WTC11 (cell line): Measurements from ENCODE around the gene APRT. TPM values are rescaled to one million over a fixed set of nuclear protein-coding genes. Genes with fewer than 3 reads are reported as not detected.
A peak's percentile ranks its signal among the peaks of the same experiment; 100 is the strongest.

Experiments
- CBFB ChIP-seq: sonication (generic); formaldehyde crosslinking; IDR thresholded peaks from 2 replicates; pipeline ENCODE4 v1.8.1; 2022; ENCODE audit warnings: mild to moderate bottlenecking, low read depth, missing genetic modification reagents
- ETV6 ChIP-seq: sonication (generic); formaldehyde crosslinking; IDR thresholded peaks from 2 replicates; pipeline ENCODE4 v1.8.1; 2022; ENCODE audit warnings: mild to moderate bottlenecking, missing genetic modification reagents
- FOXK1 ChIP-seq: sonication (generic); formaldehyde crosslinking; IDR thresholded peaks from 2 replicates; pipeline ENCODE4 v1.8.0; 2022; ENCODE audit warnings: mild to moderate bottlenecking, moderate library complexity, missing genetic modification reagents
- FOXP1 ChIP-seq: sonication (generic); formaldehyde crosslinking; IDR thresholded peaks from 2 replicates; pipeline ENCODE4 v1.8.0; 2022; ENCODE audit warnings: missing genetic modification reagents, mild to moderate bottlenecking, moderate library complexity, borderline replicate concordance
- GABPB1 ChIP-seq: sonication (generic); formaldehyde crosslinking; IDR thresholded peaks from 2 replicates; pipeline ENCODE4 v1.8.1; 2023; ENCODE audit warnings: mild to moderate bottlenecking, missing genetic modification reagents
- GRHL2 ChIP-seq: fragments of 250-450 bp; sonication (Bioruptor Pico); IDR thresholded peaks from 2 replicates; pipeline ENCODE4 v1.8.0; 2022; ENCODE audit warnings: mild to moderate bottlenecking, moderate library complexity; ENCODE audit not compliant: insufficient replicate concordance, severe bottlenecking
- IRF2 ChIP-seq: sonication (generic); formaldehyde crosslinking; IDR thresholded peaks from 2 replicates; pipeline ENCODE4 v1.8.0; 2022; ENCODE audit warnings: low read depth, missing genetic modification reagents, borderline replicate concordance
- JUN ChIP-seq: sonication (generic); formaldehyde crosslinking; IDR thresholded peaks from 2 replicates; pipeline ENCODE4 v1.8.0; 2023; ENCODE audit warnings: mild to moderate bottlenecking, missing genetic modification reagents
- KAT7 ChIP-seq: sonication (generic); formaldehyde crosslinking; IDR thresholded peaks from 2 replicates; pipeline ENCODE4 v1.8.1; 2023; ENCODE audit warnings: missing genetic modification reagents, mild to moderate bottlenecking, borderline replicate concordance
- MXD4 ChIP-seq: fragments of 250-450 bp; sonication (Bioruptor Pico); IDR thresholded peaks from 2 replicates; pipeline ENCODE4 v1.8.0; 2021; ENCODE audit warnings: mild to moderate bottlenecking, moderate library complexity, borderline replicate concordance
- NFATC4 ChIP-seq: fragments of 250-450 bp; sonication (Bioruptor Pico); IDR thresholded peaks from 2 replicates; pipeline ENCODE4 v1.9.0; 2021; ENCODE audit warnings: mild to moderate bottlenecking
- NR1H2 ChIP-seq: sonication (generic); formaldehyde crosslinking; IDR thresholded peaks from 2 replicates; pipeline ENCODE4 v1.9.0; 2021; ENCODE audit warnings: mild to moderate bottlenecking, moderate library complexity, missing genetic modification reagents
- OVOL2 ChIP-seq: fragments of 250-450 bp; sonication (Bioruptor Pico); IDR thresholded peaks from 2 replicates; pipeline ENCODE4 v1.9.0; 2021; ENCODE audit warnings: mild to moderate bottlenecking, borderline replicate concordance
- SMAD4 ChIP-seq: sonication (generic); formaldehyde crosslinking; IDR thresholded peaks from 2 replicates; pipeline ENCODE4 v1.8.0; 2022; ENCODE audit warnings: mild to moderate bottlenecking, missing genetic modification reagents
- TCF7 ChIP-seq: sonication (generic); formaldehyde crosslinking; IDR thresholded peaks from 2 replicates; pipeline ENCODE4 v1.8.0; 2022; ENCODE audit warnings: mild to moderate bottlenecking, low read depth, missing genetic modification reagents, moderate library complexity
- ZNF317 ChIP-seq: sonication (generic); formaldehyde crosslinking; IDR thresholded peaks from 2 replicates; pipeline ENCODE4 v1.8.1; 2023; ENCODE audit warnings: low read depth, mild to moderate bottlenecking, moderate library complexity, missing genetic modification reagents, borderline replicate concordance
- ZNF671 ChIP-seq: fragments of 250-450 bp; sonication (Bioruptor Pico); IDR thresholded peaks from 2 replicates; pipeline ENCODE4 v1.8.0; 2021; ENCODE audit warnings: mild to moderate bottlenecking
- total RNA-seq: library from RNA; stranded (reverse); gene quantifications from 3 replicates; pipeline ENCODE4 v1.2.3, GENCODE V29; 2021
- TF ChIP-seq, protein P1 (sequence below): sonication (generic); formaldehyde crosslinking; IDR thresholded peaks from 2 replicates; pipeline ENCODE4 v1.8.1; 2023; ENCODE audit warnings: mild to moderate bottlenecking, moderate library complexity, missing genetic modification reagents
- TF ChIP-seq, protein P2 (sequence below): fragments of 250-450 bp; sonication (Bioruptor Pico); IDR thresholded peaks from 2 replicates; pipeline ENCODE4 v1.8.0; 2021; ENCODE audit warnings: mild to moderate bottlenecking
- TF ChIP-seq, protein P3 (sequence below): fragments of 250-450 bp; sonication (Bioruptor Pico); IDR thresholded peaks from 2 replicates; pipeline ENCODE4 v1.9.0; 2021; ENCODE audit warnings: mild to moderate bottlenecking, borderline replicate concordance
- TF ChIP-seq, protein P4 (sequence below): sonication (generic); formaldehyde crosslinking; IDR thresholded peaks from 2 replicates; pipeline ENCODE4 v1.8.1; 2023; ENCODE audit warnings: mild to moderate bottlenecking, missing genetic modification reagents, moderate library complexity
- TF ChIP-seq, protein P5 (sequence below): sonication (generic); formaldehyde crosslinking; IDR thresholded peaks from 2 replicates; pipeline ENCODE4 v1.8.0; 2022; ENCODE audit warnings: mild to moderate bottlenecking, missing genetic modification reagents
- TF ChIP-seq, protein P6 (sequence below): fragments of 250-450 bp; sonication (Bioruptor Pico); IDR thresholded peaks from 2 replicates; pipeline ENCODE4 v1.9.0; 2021; ENCODE audit warnings: moderate library complexity, mild to moderate bottlenecking, inconsistent platforms, borderline replicate concordance
- TF ChIP-seq, protein P7 (sequence below): sonication (generic); formaldehyde crosslinking; IDR thresholded peaks from 2 replicates; pipeline ENCODE4 v1.8.1; 2022; ENCODE audit warnings: mild to moderate bottlenecking, moderate library complexity, missing genetic modification reagents
- TF ChIP-seq, protein P8 (sequence below): sonication (generic); formaldehyde crosslinking; IDR thresholded peaks from 2 replicates; pipeline ENCODE4 v1.8.0; 2023; ENCODE audit warnings: mild to moderate bottlenecking, missing genetic modification reagents

Gene APRT
- total RNA-seq, 1 experiment from 2014 or later, result 288 TPM

DNA sequence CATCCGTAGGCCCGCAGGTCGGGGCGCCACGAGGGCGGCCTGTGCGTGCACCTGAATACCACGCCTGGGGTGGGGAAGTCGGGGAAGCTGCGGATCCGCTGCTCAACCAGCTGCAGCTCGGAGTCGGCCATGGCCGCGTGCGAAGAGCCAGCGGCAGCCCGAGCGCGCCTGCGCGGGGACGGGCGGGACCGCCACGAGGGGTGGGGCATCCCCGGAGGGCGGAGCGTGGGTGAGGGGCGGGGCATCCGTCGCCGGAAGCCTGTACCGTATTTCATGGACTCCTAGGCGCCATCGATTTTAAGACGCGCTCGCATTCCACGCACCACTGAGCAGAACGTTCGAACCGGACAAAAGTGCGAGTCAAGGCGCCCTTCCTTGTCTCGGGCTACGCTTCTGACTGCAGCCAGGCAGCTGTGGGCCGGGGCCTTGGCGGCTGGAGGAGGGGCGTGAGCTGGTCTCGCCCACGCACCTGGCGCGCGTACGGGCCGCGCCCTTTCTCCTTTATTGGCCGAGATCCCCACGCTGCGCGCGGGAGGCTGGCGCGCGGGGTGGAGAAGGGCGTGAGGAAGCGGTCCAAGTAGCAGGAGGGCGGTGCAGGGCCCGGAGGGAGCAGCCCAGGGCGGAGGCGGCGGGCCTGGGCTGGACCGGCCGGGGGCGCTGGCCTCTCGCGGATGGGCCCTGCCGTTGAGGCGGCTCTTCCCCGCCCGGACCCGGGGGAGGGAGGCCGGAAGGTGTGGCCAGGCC, at the start of gene APRT (continued):
- TF ChIP-seq, protein P1, sequence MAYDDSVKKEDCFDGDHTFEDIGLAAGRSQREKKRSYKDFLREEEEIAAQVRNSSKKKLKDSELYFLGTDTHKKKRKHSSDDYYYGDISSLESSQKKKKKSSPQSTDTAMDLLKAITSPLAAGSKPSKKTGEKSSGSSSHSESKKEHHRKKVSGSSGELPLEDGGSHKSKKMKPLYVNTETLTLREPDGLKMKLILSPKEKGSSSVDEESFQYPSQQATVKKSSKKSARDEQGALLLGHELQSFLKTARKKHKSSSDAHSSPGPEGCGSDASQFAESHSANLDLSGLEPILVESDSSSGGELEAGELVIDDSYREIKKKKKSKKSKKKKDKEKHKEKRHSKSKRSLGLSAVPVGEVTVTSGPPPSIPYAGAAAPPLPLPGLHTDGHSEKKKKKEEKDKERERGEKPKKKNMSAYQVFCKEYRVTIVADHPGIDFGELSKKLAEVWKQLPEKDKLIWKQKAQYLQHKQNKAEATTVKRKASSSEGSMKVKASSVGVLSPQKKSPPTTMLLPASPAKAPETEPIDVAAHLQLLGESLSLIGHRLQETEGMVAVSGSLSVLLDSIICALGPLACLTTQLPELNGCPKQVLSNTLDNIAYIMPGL, result peak; percentile 85
- TF ChIP-seq MXD4 (no peak), GRHL2 (no peak), FOXP1 (CRISPR knock-in tag) (peak; percentile 66; the same call in 1 of the 2 replicates), GABPB1 (CRISPR knock-in tag) (peak; percentile 68), IRF2 (CRISPR knock-in tag) (no peak), KAT7 (CRISPR knock-in tag) (no peak; the same call in 1 of the 2 replicates), ZNF671 (CRISPR knock-in tag) (no peak), TCF7 (no peak), OVOL2 (CRISPR knock-in tag) (no peak), CBFB (peak; percentile 16; the same call in 1 of the 2 replicates), ZNF317 (CRISPR knock-in tag) (no peak), NR1H2 (no peak), JUN (CRISPR knock-in tag) (0 out of 2 replicates have a peak, but pooled peaks have one; percentile 35), FOXK1 (no peak; the same call in 1 of the 2 replicates), NFATC4 (CRISPR knock-in tag) (peak; percentile 78), SMAD4 (CRISPR knock-in tag) (peak; percentile 36; the same call in 1 of the 2 replicates), ETV6 (CRISPR knock-in tag) (peak; percentile 71)
- TF ChIP-seq, protein P2, sequence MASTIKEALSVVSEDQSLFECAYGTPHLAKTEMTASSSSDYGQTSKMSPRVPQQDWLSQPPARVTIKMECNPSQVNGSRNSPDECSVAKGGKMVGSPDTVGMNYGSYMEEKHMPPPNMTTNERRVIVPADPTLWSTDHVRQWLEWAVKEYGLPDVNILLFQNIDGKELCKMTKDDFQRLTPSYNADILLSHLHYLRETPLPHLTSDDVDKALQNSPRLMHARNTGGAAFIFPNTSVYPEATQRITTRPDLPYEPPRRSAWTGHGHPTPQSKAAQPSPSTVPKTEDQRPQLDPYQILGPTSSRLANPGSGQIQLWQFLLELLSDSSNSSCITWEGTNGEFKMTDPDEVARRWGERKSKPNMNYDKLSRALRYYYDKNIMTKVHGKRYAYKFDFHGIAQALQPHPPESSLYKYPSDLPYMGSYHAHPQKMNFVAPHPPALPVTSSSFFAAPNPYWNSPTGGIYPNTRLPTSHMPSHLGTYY, result 0 out of 2 replicates have a peak, but pooled peaks have one; percentile 33
- TF ChIP-seq, protein P3, sequence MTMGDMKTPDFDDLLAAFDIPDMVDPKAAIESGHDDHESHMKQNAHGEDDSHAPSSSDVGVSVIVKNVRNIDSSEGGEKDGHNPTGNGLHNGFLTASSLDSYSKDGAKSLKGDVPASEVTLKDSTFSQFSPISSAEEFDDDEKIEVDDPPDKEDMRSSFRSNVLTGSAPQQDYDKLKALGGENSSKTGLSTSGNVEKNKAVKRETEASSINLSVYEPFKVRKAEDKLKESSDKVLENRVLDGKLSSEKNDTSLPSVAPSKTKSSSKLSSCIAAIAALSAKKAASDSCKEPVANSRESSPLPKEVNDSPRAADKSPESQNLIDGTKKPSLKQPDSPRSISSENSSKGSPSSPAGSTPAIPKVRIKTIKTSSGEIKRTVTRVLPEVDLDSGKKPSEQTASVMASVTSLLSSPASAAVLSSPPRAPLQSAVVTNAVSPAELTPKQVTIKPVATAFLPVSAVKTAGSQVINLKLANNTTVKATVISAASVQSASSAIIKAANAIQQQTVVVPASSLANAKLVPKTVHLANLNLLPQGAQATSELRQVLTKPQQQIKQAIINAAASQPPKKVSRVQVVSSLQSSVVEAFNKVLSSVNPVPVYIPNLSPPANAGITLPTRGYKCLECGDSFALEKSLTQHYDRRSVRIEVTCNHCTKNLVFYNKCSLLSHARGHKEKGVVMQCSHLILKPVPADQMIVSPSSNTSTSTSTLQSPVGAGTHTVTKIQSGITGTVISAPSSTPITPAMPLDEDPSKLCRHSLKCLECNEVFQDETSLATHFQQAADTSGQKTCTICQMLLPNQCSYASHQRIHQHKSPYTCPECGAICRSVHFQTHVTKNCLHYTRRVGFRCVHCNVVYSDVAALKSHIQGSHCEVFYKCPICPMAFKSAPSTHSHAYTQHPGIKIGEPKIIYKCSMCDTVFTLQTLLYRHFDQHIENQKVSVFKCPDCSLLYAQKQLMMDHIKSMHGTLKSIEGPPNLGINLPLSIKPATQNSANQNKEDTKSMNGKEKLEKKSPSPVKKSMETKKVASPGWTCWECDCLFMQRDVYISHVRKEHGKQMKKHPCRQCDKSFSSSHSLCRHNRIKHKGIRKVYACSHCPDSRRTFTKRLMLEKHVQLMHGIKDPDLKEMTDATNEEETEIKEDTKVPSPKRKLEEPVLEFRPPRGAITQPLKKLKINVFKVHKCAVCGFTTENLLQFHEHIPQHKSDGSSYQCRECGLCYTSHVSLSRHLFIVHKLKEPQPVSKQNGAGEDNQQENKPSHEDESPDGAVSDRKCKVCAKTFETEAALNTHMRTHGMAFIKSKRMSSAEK (CRISPR knock-in tag), result no peak
- TF ChIP-seq, protein P4, sequence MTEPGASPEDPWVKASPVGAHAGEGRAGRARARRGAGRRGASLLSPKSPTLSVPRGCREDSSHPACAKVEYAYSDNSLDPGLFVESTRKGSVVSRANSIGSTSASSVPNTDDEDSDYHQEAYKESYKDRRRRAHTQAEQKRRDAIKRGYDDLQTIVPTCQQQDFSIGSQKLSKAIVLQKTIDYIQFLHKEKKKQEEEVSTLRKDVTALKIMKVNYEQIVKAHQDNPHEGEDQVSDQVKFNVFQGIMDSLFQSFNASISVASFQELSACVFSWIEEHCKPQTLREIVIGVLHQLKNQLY (CRISPR knock-in tag), result no peak
- TF ChIP-seq, protein P5, sequence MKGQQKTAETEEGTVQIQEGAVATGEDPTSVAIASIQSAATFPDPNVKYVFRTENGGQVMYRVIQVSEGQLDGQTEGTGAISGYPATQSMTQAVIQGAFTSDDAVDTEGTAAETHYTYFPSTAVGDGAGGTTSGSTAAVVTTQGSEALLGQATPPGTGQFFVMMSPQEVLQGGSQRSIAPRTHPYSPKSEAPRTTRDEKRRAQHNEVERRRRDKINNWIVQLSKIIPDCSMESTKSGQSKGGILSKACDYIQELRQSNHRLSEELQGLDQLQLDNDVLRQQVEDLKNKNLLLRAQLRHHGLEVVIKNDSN (CRISPR knock-in tag), result no peak; the same call in 1 of the 2 replicates
- TF ChIP-seq, protein P6, sequence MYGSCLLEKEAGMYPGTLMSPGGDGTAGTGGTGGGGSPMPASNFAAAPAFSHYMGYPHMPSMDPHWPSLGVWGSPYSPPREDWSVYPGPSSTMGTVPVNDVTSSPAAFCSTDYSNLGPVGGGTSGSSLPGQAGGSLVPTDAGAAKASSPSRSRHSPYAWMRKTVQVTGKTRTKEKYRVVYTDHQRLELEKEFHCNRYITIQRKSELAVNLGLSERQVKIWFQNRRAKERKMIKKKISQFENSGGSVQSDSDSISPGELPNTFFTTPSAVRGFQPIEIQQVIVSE, result no peak
- TF ChIP-seq, protein P7, sequence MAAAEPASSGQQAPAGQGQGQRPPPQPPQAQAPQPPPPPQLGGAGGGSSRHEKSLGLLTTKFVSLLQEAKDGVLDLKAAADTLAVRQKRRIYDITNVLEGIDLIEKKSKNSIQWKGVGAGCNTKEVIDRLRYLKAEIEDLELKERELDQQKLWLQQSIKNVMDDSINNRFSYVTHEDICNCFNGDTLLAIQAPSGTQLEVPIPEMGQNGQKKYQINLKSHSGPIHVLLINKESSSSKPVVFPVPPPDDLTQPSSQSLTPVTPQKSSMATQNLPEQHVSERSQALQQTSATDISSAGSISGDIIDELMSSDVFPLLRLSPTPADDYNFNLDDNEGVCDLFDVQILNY, result peak; percentile 84
- TF ChIP-seq, protein P8, sequence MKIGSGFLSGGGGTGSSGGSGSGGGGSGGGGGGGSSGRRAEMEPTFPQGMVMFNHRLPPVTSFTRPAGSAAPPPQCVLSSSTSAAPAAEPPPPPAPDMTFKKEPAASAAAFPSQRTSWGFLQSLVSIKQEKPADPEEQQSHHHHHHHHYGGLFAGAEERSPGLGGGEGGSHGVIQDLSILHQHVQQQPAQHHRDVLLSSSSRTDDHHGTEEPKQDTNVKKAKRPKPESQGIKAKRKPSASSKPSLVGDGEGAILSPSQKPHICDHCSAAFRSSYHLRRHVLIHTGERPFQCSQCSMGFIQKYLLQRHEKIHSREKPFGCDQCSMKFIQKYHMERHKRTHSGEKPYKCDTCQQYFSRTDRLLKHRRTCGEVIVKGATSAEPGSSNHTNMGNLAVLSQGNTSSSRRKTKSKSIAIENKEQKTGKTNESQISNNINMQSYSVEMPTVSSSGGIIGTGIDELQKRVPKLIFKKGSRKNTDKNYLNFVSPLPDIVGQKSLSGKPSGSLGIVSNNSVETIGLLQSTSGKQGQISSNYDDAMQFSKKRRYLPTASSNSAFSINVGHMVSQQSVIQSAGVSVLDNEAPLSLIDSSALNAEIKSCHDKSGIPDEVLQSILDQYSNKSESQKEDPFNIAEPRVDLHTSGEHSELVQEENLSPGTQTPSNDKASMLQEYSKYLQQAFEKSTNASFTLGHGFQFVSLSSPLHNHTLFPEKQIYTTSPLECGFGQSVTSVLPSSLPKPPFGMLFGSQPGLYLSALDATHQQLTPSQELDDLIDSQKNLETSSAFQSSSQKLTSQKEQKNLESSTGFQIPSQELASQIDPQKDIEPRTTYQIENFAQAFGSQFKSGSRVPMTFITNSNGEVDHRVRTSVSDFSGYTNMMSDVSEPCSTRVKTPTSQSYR (CRISPR knock-in tag), result no peak
